Measurements from ENCODE around the gene TMPRSS13.

The TMPRSS13 gene

DNA sequence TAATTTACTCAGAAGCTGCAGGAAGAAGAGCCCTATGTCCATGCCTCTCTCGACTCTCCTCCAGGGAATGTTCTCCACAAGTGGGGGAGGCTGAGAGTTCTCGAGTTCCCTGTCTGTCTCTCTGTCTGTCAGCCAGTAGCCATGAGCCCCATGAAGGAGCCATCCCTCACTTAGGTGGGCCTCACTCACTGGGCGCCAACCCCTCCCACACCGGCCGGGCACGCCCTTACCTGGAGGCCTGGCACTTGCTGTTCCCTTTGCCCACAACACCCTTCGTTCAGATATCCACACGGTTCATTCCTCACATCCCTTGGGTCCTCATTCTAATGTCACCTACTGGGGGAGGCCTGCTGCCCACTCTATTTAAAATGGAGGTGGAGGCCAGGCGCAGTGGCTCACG is 42.8 kb upstream of the TMPRSS13 start:
- Histone ChIP-seq H3K4me3 (no peak overlapping the region), H3K36me3 (ENCODE audit: insufficient read depth, low read length) (no peaks in the 10 kb centered on the region), H3K27ac (no peak overlapping the region), H3K9me3 (ENCODE audit: low read depth, low read length) (no peaks in the 10 kb centered on the region), H3K9ac (ENCODE audit: insufficient read length) (no peak overlapping the region)
- TF ChIP-seq FOXP2 (optimal IDR thresholded peaks at IDR 0.05; ENCODE audit: control extremely low read depth, extremely low read length, insufficient read depth) (no peak), EZH2 (IDR thresholded peaks at IDR 0.05) (no peak), POLR2AphosphoS5 (IDR thresholded peaks at IDR 0.05; ENCODE audit: borderline replicate concordance, low read depth, low read length) (no peak)
- no peak for DNase-seq (ENCODE audit: low read depth, low spot score)

- Histone ChIP-seq H3K4me3 (no peak overlapping the region), H3K9ac (ENCODE audit: insufficient read length) (no peak overlapping the region), H3K36me3 (ENCODE audit: insufficient read depth, low read length) (no peaks in the 10 kb centered on the region), H3K9me3 (ENCODE audit: low read depth, low read length) (no peaks in the 10 kb centered on the region), H3K27ac (no peak overlapping the region)
- no peak for TF ChIP-seq EZH2 (IDR thresholded peaks at IDR 0.05)
- no peak for TF ChIP-seq FOXP2 (optimal IDR thresholded peaks at IDR 0.05; ENCODE audit: control extremely low read depth, extremely low read length, insufficient read depth)
- TF ChIP-seq POLR2AphosphoS5 (IDR thresholded peaks at IDR 0.05; ENCODE audit: borderline replicate concordance, low read depth, low read length), result no peak
- peak; percentile 14 for DNase-seq (ENCODE audit: low read depth, low spot score)
Observed at GRCh38 chr11:117970400-117971024, 41.3 kb upstream of the TMPRSS13 start.

DNA sequence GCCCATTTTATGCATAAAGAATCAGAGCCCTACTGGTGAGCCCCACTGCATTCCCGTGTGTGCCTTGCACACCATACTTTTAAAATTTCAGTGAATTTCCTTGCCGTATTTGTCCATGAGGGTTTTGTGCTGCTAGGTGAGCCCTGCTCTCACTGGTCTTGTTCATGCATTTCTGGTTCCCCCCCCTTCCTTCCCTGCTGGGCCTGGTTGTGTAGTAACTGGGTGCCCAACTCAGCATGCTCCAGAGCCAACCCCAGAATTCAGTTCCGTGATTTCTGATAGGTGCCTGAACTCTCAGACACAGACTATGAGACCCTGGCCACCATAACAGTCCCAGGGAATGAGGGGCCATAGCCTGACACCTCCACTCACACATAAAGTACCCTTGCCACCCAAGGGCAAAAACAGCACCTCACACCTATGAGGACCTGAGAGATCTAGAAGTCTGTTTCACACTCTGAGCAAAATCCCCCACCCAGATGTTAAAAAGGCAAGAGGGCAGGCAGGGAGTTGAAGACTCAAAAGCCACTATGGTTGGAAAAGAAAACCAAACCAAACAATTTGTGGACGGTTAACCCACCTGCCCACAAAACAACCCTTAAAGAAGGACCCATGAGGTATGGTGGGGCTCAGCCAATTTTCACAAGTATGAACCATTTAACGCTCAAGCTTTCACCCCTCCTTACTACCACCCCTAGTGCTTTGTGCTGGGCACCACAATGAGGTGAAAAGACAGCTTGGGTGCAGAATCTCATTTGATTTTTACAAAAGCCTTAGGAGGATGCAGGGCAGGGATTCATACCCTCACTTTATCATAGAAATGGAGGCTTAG is 40.2 kb upstream of the TMPRSS13 start:
- Histone ChIP-seq H3K36me3 (ENCODE audit: insufficient read depth, low read length) (no peaks in the 10 kb centered on the region), H3K9me3 (ENCODE audit: low read depth, low read length) (no peaks in the 10 kb centered on the region), H3K27ac (no peak overlapping the region), H3K9ac (ENCODE audit: insufficient read length) (no peak overlapping the region), H3K4me3 (no peak overlapping the region)
- TF ChIP-seq POLR2AphosphoS5 (IDR thresholded peaks at IDR 0.05; ENCODE audit: borderline replicate concordance, low read depth, low read length) (no peak), FOXP2 (optimal IDR thresholded peaks at IDR 0.05; ENCODE audit: control extremely low read depth, extremely low read length, insufficient read depth) (no peak), EZH2 (IDR thresholded peaks at IDR 0.05) (no peak)
- no peak for DNase-seq (ENCODE audit: low read depth, low spot score)

DNA sequence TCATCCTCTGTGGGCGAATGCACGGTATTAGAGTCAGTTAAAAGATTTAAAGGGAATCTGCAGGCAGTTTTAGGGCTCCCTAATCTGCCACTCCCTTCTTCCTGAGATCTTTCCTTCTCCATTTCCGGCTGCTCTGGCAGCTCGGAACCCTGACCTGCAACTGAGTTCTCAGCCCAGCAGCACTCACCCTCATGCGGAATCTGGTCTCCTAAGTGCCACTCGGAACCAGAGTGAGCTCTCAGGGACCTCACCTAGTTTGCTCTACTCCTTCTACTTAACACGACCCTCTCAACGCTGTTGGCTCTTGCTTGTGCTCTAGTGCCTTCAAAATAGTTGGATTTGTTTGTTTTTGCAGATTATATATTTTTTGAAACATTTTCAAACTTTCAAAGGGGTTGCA is 37.7 kb upstream of the TMPRSS13 start:
- DNase-seq (ENCODE audit: low read depth, low spot score), result no peak
- Histone ChIP-seq H3K27ac (no peak overlapping the region), H3K9me3 (ENCODE audit: low read depth, low read length) (no peaks in the 10 kb centered on the region), H3K9ac (ENCODE audit: insufficient read length) (no peak overlapping the region), H3K36me3 (ENCODE audit: insufficient read depth, low read length) (no peaks in the 10 kb centered on the region), H3K4me3 (no peak overlapping the region)
- TF ChIP-seq EZH2 (IDR thresholded peaks at IDR 0.05), result no peak
- no peak for TF ChIP-seq POLR2AphosphoS5 (IDR thresholded peaks at IDR 0.05; ENCODE audit: borderline replicate concordance, low read depth, low read length)
- TF ChIP-seq FOXP2 (optimal IDR thresholded peaks at IDR 0.05; ENCODE audit: control extremely low read depth, extremely low read length, insufficient read depth), result no peak

GRCh38 chr11:117962826-117963225 is 33.6 kb upstream of the TMPRSS13 start:
- DNase-seq (ENCODE audit: low read depth, low spot score), result no peak
- Histone ChIP-seq H3K9me3 (ENCODE audit: low read depth, low read length) (no peaks in the 10 kb centered on the region), H3K9ac (ENCODE audit: insufficient read length) (no peak overlapping the region), H3K36me3 (ENCODE audit: insufficient read depth, low read length) (no peaks in the 10 kb centered on the region), H3K4me3 (no peak overlapping the region), H3K27ac (no peak overlapping the region)
- no peak for TF ChIP-seq EZH2 (IDR thresholded peaks at IDR 0.05)

GRCh38 chr11:117961896-117962295 is 32.7 kb upstream of the TMPRSS13 start:
- Histone ChIP-seq H3K27ac (no peak overlapping the region), H3K9me3 (ENCODE audit: low read depth, low read length) (no peaks in the 10 kb centered on the region), H3K36me3 (ENCODE audit: insufficient read depth, low read length) (no peaks in the 10 kb centered on the region), H3K9ac (ENCODE audit: insufficient read length) (no peak overlapping the region), H3K4me3 (no peak overlapping the region)
- no peak for TF ChIP-seq EZH2 (IDR thresholded peaks at IDR 0.05)
- no peak for TF ChIP-seq FOXP2 (optimal IDR thresholded peaks at IDR 0.05; ENCODE audit: control extremely low read depth, extremely low read length, insufficient read depth)
- TF ChIP-seq POLR2AphosphoS5 (IDR thresholded peaks at IDR 0.05; ENCODE audit: borderline replicate concordance, low read depth, low read length), result no peak
- no peak for DNase-seq (ENCODE audit: low read depth, low spot score)

GRCh38 chr11:117960406-117960805 is 31.2 kb upstream of the TMPRSS13 start:
- Histone ChIP-seq H3K27ac (no peak overlapping the region), H3K9ac (ENCODE audit: insufficient read length) (no peak overlapping the region), H3K4me3 (no peak overlapping the region), H3K36me3 (ENCODE audit: insufficient read depth, low read length) (no peaks in the 10 kb centered on the region), H3K9me3 (ENCODE audit: low read depth, low read length) (no peaks in the 10 kb centered on the region)
- TF ChIP-seq POLR2AphosphoS5 (IDR thresholded peaks at IDR 0.05; ENCODE audit: borderline replicate concordance, low read depth, low read length), result no peak
- TF ChIP-seq FOXP2 (optimal IDR thresholded peaks at IDR 0.05; ENCODE audit: control extremely low read depth, extremely low read length, insufficient read depth), result no peak
- DNase-seq (ENCODE audit: low read depth, low spot score), result no peak

GRCh38 chr11:117959438-117960149 is 30.4 kb upstream of the TMPRSS13 start:
- no peak for DNase-seq (ENCODE audit: low read depth, low spot score)
- Histone ChIP-seq H3K36me3 (ENCODE audit: insufficient read depth, low read length) (no peaks in the 10 kb centered on the region), H3K4me3 (no peak overlapping the region), H3K27ac (no peak overlapping the region), H3K9ac (ENCODE audit: insufficient read length) (no peak overlapping the region), H3K9me3 (ENCODE audit: low read depth, low read length) (no peaks in the 10 kb centered on the region)
- TF ChIP-seq FOXP2 (optimal IDR thresholded peaks at IDR 0.05; ENCODE audit: control extremely low read depth, extremely low read length, insufficient read depth) (no peak), EZH2 (IDR thresholded peaks at IDR 0.05) (no peak), POLR2AphosphoS5 (IDR thresholded peaks at IDR 0.05; ENCODE audit: borderline replicate concordance, low read depth, low read length) (no peak)
